WTC11 (cell line): ENCODE measurements around the gene EPHA2. TPM values are rescaled to one million over a fixed set of nuclear protein-coding genes. Genes with fewer than 3 reads are reported as not detected.

Source experiments
- ARID4B ChIP-seq: sonication (generic); formaldehyde crosslinking; IDR thresholded peaks from 2 replicates; pipeline ENCODE4 v1.8.0; 2023; ENCODE audit warnings: missing genetic modification reagents, mild to moderate bottlenecking, borderline replicate concordance
- ATF1 ChIP-seq: sonication (generic); formaldehyde crosslinking; IDR thresholded peaks from 2 replicates; pipeline ENCODE4 v1.8.1; 2023; ENCODE audit warnings: mild to moderate bottlenecking, moderate library complexity, missing genetic modification reagents
- CDX4 ChIP-seq: fragments of 250-450 bp; sonication (Bioruptor Pico); IDR thresholded peaks from 2 replicates; pipeline ENCODE4 v1.9.0; 2021; ENCODE audit warnings: moderate library complexity, mild to moderate bottlenecking, inconsistent platforms, borderline replicate concordance
- E2F4 ChIP-seq: sonication (generic); formaldehyde crosslinking; IDR thresholded peaks from 2 replicates; pipeline ENCODE4 v1.8.1; 2022; ENCODE audit warnings: low read depth, mild to moderate bottlenecking, moderate library complexity, missing genetic modification reagents, borderline replicate concordance
- FOXP1 ChIP-seq: sonication (generic); formaldehyde crosslinking; IDR thresholded peaks from 2 replicates; pipeline ENCODE4 v1.8.0; 2022; ENCODE audit warnings: missing genetic modification reagents, mild to moderate bottlenecking, moderate library complexity, borderline replicate concordance
- FOXP4 ChIP-seq: sonication (generic); formaldehyde crosslinking; IDR thresholded peaks from 2 replicates; pipeline ENCODE4 v1.8.0; 2022; ENCODE audit warnings: mild to moderate bottlenecking, missing genetic modification reagents
- MXD4 ChIP-seq: fragments of 250-450 bp; sonication (Bioruptor Pico); IDR thresholded peaks from 2 replicates; pipeline ENCODE4 v1.8.0; 2021; ENCODE audit warnings: mild to moderate bottlenecking, moderate library complexity, borderline replicate concordance
- NR3C1 ChIP-seq: sonication (generic); formaldehyde crosslinking; conservative IDR thresholded peaks from 2 replicates; pipeline ENCODE4 v1.8.1; 2023; ENCODE audit warnings: low read depth, mild to moderate bottlenecking, missing genetic modification reagents
- ZNF263 ChIP-seq: sonication (generic); formaldehyde crosslinking; IDR thresholded peaks from 2 replicates; pipeline ENCODE4 v1.8.1; 2022; ENCODE audit warnings: low read depth, mild to moderate bottlenecking, moderate library complexity, missing genetic modification reagents
- ZNF281 ChIP-seq: sonication (generic); formaldehyde crosslinking; IDR thresholded peaks from 2 replicates; pipeline ENCODE4 v1.8.0; 2023; ENCODE audit warnings: mild to moderate bottlenecking, missing genetic modification reagents
- ZNF425 ChIP-seq: fragments of 250-450 bp; sonication (Bioruptor Pico); conservative IDR thresholded peaks from 2 replicates; pipeline ENCODE4 v1.9.0; 2021; ENCODE audit warnings: mild to moderate bottlenecking
- total RNA-seq: library from RNA; stranded (reverse); gene quantifications from 3 replicates; pipeline ENCODE4 v1.2.3, GENCODE V29; 2021

EPHA2 gene
- total RNA-seq, 1 experiment from 2014 or later, result 44.4 TPM

GRCh38 chr1:16171314-16172151 lies 15.7 kb upstream of the EPHA2 start (continued):
- no peak for TF ChIP-seq E2F4 (CRISPR knock-in tag)
- TF ChIP-seq ATF1 (CRISPR knock-in tag), result no peak
- TF ChIP-seq FOXP4, result no peak
- TF ChIP-seq FOXP1 (CRISPR knock-in tag), result no peak
- TF ChIP-seq NR3C1 (CRISPR knock-in tag), result no peak
- TF ChIP-seq ZNF281, result no peak
- no peak for TF ChIP-seq CDX4 (CRISPR knock-in tag)
- no peak for TF ChIP-seq MXD4 (CRISPR knock-in tag)
- no peak for TF ChIP-seq ZNF425 (CRISPR knock-in tag)
- TF ChIP-seq ARID4B (CRISPR knock-in tag), result no peak
- TF ChIP-seq ZNF263 (CRISPR knock-in tag), result no peak
